Smooth muscle cell (in vitro differentiated cells): ENCODE measurements around the gene DNA2. TPM values are rescaled to one million over a fixed set of nuclear protein-coding genes. Genes with fewer than 3 reads are reported as not detected.
"Not testable (repeated sequence)": the region's sequence is repeated elsewhere in the genome, so short reads cannot be mapped to it uniquely, and the experiment has no call there.

ENCODE experiments used
- DNase-seq: peaks from one replicate; lab custom pipeline; 2025; ENCODE audit not compliant: unreplicated experiment; lab: John Stamatoyannopoulos, UW
- H2AFZ ChIP-seq: fragments of 200-600 bp; sonication (generic); 2 replicates; pipeline ENCODE4 v1.6.0; 2016; ENCODE audit warnings: antibody characterized with exemption, low read depth, mild to moderate bottlenecking
- H3F3A ChIP-seq: fragments of 200-600 bp; sonication (generic); 2 replicates; pipeline ENCODE4 v1.6.0; 2017; ENCODE audit warnings: antibody characterized with exemption, low read depth
- H3K27ac ChIP-seq: fragments of 200-600 bp; sonication (generic); 2 replicates; pipeline ENCODE4 v1.5.1; 2016; ENCODE audit warnings: low read depth, mild to moderate bottlenecking
- H3K27me3 ChIP-seq: fragments of 200-600 bp; sonication (generic); 2 replicates; pipeline ENCODE4 v1.6.1; 2016; ENCODE audit warnings: low read depth, mild to moderate bottlenecking
- H3K36me3 ChIP-seq: fragments of 200-600 bp; sonication (generic); 2 replicates; pipeline ENCODE4 v1.5.1; 2016; ENCODE audit warnings: low read depth
- H3K4me1 ChIP-seq: fragments of 200-600 bp; sonication (generic); 2 replicates; pipeline ENCODE4 v1.5.1; 2016; ENCODE audit warnings: low read depth
- H3K4me2 ChIP-seq: fragments of 200-600 bp; sonication (generic); 2 replicates; pipeline ENCODE4 v1.6.0; 2016; ENCODE audit warnings: mild to moderate bottlenecking
- H3K4me3 ChIP-seq: fragments of 200-600 bp; sonication (generic); 2 replicates; pipeline ENCODE4 v1.5.1; 2016; ENCODE audit warnings: mild to moderate bottlenecking
- H3K79me2 ChIP-seq: fragments of 200-600 bp; sonication (generic); 2 replicates; pipeline ENCODE4 v1.6.0; 2016; ENCODE audit warnings: low read depth, mild to moderate bottlenecking
- H3K9ac ChIP-seq: fragments of 200-600 bp; sonication (generic); 2 replicates; pipeline ENCODE4 v1.6.0; 2016; ENCODE audit warnings: low read depth
- H3K9me3 ChIP-seq: fragments of 200-600 bp; sonication (generic); replicated peaks from 2 replicates; pipeline ENCODE4 v1.5.1; 2016; ENCODE audit warnings: low read depth
- H4K20me1 ChIP-seq: fragments of 200-600 bp; sonication (generic); 2 replicates; pipeline ENCODE4 v1.6.0; 2016; ENCODE audit warnings: low read depth
- CTCF ChIP-seq: fragments of 200-600 bp; sonication (generic); IDR thresholded peaks from 2 replicates; pipeline ENCODE4 v1.5.1; 2017; ENCODE audit warnings: borderline replicate concordance, mild to moderate bottlenecking, antibody characterized with exemption; ENCODE audit not compliant: insufficient read depth, poor library complexity, severe bottlenecking
- WGBS: methylation state at CpG from one replicate; pipeline ENCODE4 v1.1.7; 2016; ENCODE audit warnings: low lambda C conversion rate; 5-methylcytosine and 5-hydroxymethylcytosine counted together
- polyA plus RNA-seq: library from polyadenylated mRNA; unstranded; fragments of >200 nt; fragmentation: Nextera tagmentation; extraction: Ambion mirVana; gene quantifications from 2 replicates; pipeline ENCODE4 v1.2.1, GENCODE V29; 2016
- total RNA-seq: library from RNA; depleted of rRNA; stranded (reverse); fragments of >200 nt; gene quantifications from 2 replicates; pipeline ENCODE4 v1.2.3, GENCODE V29; 2014

The DNA2 gene
- total and polyA plus RNA-seq, 2 experiments from 2014 or later: 2.1 to 13.8 TPM

- Histone ChIP-seq H3K27ac (no peak overlapping the region), H2AFZ (no peak overlapping the region), H3K4me2 (peak overlapping the region; percentile 93), H3K9me3 (no peaks in the 10 kb centered on the region), H3K4me3 (peak overlapping the region; percentile 96), H3K79me2 (peaks cover 19% of the 10 kb centered on the region), H3K4me1 (peaks cover 13% of the 10 kb centered on the region), H3F3A (no peaks in the 10 kb centered on the region), H4K20me1 (no peaks in the 10 kb centered on the region), H3K27me3 (no peaks in the 10 kb centered on the region), H3K36me3 (peaks cover 2% of the 10 kb centered on the region), H3K9ac (no peak overlapping the region)
- 60% methylated on average over 6 of the region's 6 CpGs for WGBS
- DNase-seq: no peak
- no peak for TF ChIP-seq CTCF
These were observed 1.5 kb downstream of the DNA2 start for GRCh38 chr10:68470300-68470699.

GRCh38 chr10:68469838-68470237 lies 1.9 kb downstream of the DNA2 start:
- WGBS: 98% methylated on average over 4 of the region's 4 CpGs
- no peaks in the 10 kb centered on the region for H3K27me3 ChIP-seq
- peak overlapping the region; percentile 96 for H3K4me3 ChIP-seq
- no peaks in the 10 kb centered on the region for H3K9me3 ChIP-seq
- peaks cover 19% of the 10 kb centered on the region for H3K79me2 ChIP-seq
- no peak for DNase-seq
- no peak overlapping the region for H3K9ac ChIP-seq
- no peak overlapping the region for H3K27ac ChIP-seq
- no peaks in the 10 kb centered on the region for H4K20me1 ChIP-seq
- H3F3A ChIP-seq: no peaks in the 10 kb centered on the region
- peaks cover 13% of the 10 kb centered on the region for H3K4me1 ChIP-seq
- H3K36me3 ChIP-seq: peaks cover 3% of the 10 kb centered on the region
- TF ChIP-seq CTCF: no peak
- H2AFZ ChIP-seq: no peak overlapping the region
- H3K4me2 ChIP-seq: no peak overlapping the region

GRCh38 chr10:68464729-68465128 lies 7.0 kb downstream of the DNA2 start:
- H3K4me1 ChIP-seq, H3K27me3 ChIP-seq, H3K36me3 ChIP-seq, H3K4me3 ChIP-seq, H2AFZ ChIP-seq, H3K27ac ChIP-seq, H3K9ac ChIP-seq, H3K79me2 ChIP-seq, DNase-seq, H3K4me2 ChIP-seq, H3F3A ChIP-seq, H3K9me3 ChIP-seq, H4K20me1 ChIP-seq: not testable (repeated sequence)
- WGBS: 97% methylated on average over 3 of the region's 4 CpGs

- TF ChIP-seq CTCF: no peak
- H3K36me3 ChIP-seq: peaks cover 3% of the 10 kb centered on the region
- H3K9ac ChIP-seq: no peak overlapping the region
- H3K4me3 ChIP-seq: no peak overlapping the region
- no peak overlapping the region for H3K27ac ChIP-seq
- WGBS: 91% methylated on average over 7 of the region's 7 CpGs
- H3F3A ChIP-seq: no peaks in the 10 kb centered on the region
- no peaks in the 10 kb centered on the region for H3K4me1 ChIP-seq
- H3K9me3 ChIP-seq: no peaks in the 10 kb centered on the region
- H4K20me1 ChIP-seq: no peaks in the 10 kb centered on the region
- H3K27me3 ChIP-seq: no peaks in the 10 kb centered on the region
- H2AFZ ChIP-seq: no peak overlapping the region
- no peaks in the 10 kb centered on the region for H3K79me2 ChIP-seq
- DNase-seq: no peak
- no peak overlapping the region for H3K4me2 ChIP-seq
These were observed 8.2 kb downstream of the DNA2 start for GRCh38 chr10:68463365-68464093.
